Endodermal cell (in vitro differentiated cells): ENCODE results near the gene ZBTB16. TPM values are rescaled to one million over a fixed set of nuclear protein-coding genes. Genes with fewer than 3 reads are reported as not detected.

Source experiments
- DNase-seq: peaks from one replicate; pipeline ENCODE4 v3.0.0-alpha.2; 2017
- H3K27ac ChIP-seq: 2 replicates; pipeline ENCODE4 v1.5.1; 2013; ENCODE audit warnings: mild to moderate bottlenecking, low read depth, low read length, moderate library complexity
- H3K27me3 ChIP-seq: 2 replicates; pipeline ENCODE4 v1.6.1; 2013; ENCODE audit warnings: mild to moderate bottlenecking, low read length, moderate library complexity; ENCODE audit not compliant: insufficient read depth, control insufficient read depth, poor library complexity, severe bottlenecking
- H3K36me3 ChIP-seq: 2 replicates; pipeline ENCODE4 v1.7.0; 2013; ENCODE audit warnings: mild to moderate bottlenecking, low read length, moderate library complexity; ENCODE audit not compliant: control insufficient read depth, insufficient read depth
- H3K4me1 ChIP-seq: one replicate; pipeline ENCODE4 v1.7.0; 2013; ENCODE audit warnings: low read length; ENCODE audit not compliant: control insufficient read depth, insufficient read depth
- H3K4me3 ChIP-seq: 2 replicates; pipeline ENCODE4 v1.5.1; 2013; ENCODE audit warnings: mild to moderate bottlenecking, low read length, moderate library complexity
- H3K9ac ChIP-seq: 2 replicates; pipeline ENCODE4 v1.6.1; 2013; ENCODE audit warnings: mild to moderate bottlenecking, low read length, moderate library complexity; ENCODE audit not compliant: poor library complexity, severe bottlenecking; ENCODE audit errors: extremely low read depth
- H3K9me3 ChIP-seq: 2 replicates; pipeline ENCODE4 v1.6.1; 2013; ENCODE audit warnings: mild to moderate bottlenecking, low read length, moderate library complexity; ENCODE audit not compliant: control insufficient read depth
- H3K27ac Mint-ChIP-seq: 2 replicates; pipeline ENCODE4 v1.8.0; 2020; ENCODE audit warnings: mixed read lengths
- H3K27me3 Mint-ChIP-seq: 2 replicates; pipeline ENCODE4 v1.8.0; 2021; ENCODE audit warnings: mild to moderate bottlenecking, mixed read lengths; ENCODE audit not compliant: insufficient read depth
- H3K36me3 Mint-ChIP-seq: 2 replicates; pipeline ENCODE4 v1.8.0; 2020; ENCODE audit warnings: low read depth, mixed read lengths
- H3K4me1 Mint-ChIP-seq: 2 replicates; pipeline ENCODE4 v1.8.0; 2020; ENCODE audit warnings: mixed read lengths
- H3K4me3 Mint-ChIP-seq: 2 replicates; pipeline ENCODE4 v1.8.0; 2020; ENCODE audit warnings: mild to moderate bottlenecking, moderate library complexity, mixed read lengths
- H3K9me3 Mint-ChIP-seq: 2 replicates; pipeline ENCODE4 v1.8.0; 2020; ENCODE audit warnings: mild to moderate bottlenecking, mixed read lengths
- WGBS, 2 experiments: methylation state at CpG; one replicate each; pipeline versions ENCODE4 v1.1.5 to v1.1.7; 2013; ENCODE audit warnings: missing lambda C conversion rate in 2 of 2, mixed read lengths in 1 of 2; ENCODE audit not compliant: insufficient coverage in 1 of 2, insufficient read length in 1 of 2; 5-methylcytosine and 5-hydroxymethylcytosine counted together
- total RNA-seq, 2 donors: library from RNA; stranded (reverse); fragmentation: NEBNext Ultra II Directional in 1 of 2; extraction: Animal tissue kit (Norgen Biotek cat#: 25700) in 1 of 2; gene quantifications; 2 replicates in 1 of 2; 3 replicates in 1 of 2; pipeline ENCODE4 v1.2.1, GENCODE V29; 2021
- TF ChIP-seq, protein P1 (sequence below): fragments of 200-600 bp; sonication (generic); conservative IDR thresholded peaks from 2 replicates; pipeline ENCODE4 v1.5.0; 2021; ENCODE audit warnings: antibody characterized with exemption, mild to moderate bottlenecking

Gene ZBTB16
- total RNA-seq, 2 donors from 2014 or later: 4.1 to 5.8 TPM

GRCh38 chr11:114160894-114161293 is 101.4 kb downstream of the ZBTB16 start:
- peaks cover 13% of the 10 kb centered on the region for H3K4me1 Mint-ChIP-seq
- H3K4me3 ChIP-seq: no peak overlapping the region
- no peaks in the 10 kb centered on the region for H3K36me3 Mint-ChIP-seq

GRCh38 chr11:114161486-114162250 is 102.2 kb downstream of the ZBTB16 start:
- TF ChIP-seq, protein P1, sequence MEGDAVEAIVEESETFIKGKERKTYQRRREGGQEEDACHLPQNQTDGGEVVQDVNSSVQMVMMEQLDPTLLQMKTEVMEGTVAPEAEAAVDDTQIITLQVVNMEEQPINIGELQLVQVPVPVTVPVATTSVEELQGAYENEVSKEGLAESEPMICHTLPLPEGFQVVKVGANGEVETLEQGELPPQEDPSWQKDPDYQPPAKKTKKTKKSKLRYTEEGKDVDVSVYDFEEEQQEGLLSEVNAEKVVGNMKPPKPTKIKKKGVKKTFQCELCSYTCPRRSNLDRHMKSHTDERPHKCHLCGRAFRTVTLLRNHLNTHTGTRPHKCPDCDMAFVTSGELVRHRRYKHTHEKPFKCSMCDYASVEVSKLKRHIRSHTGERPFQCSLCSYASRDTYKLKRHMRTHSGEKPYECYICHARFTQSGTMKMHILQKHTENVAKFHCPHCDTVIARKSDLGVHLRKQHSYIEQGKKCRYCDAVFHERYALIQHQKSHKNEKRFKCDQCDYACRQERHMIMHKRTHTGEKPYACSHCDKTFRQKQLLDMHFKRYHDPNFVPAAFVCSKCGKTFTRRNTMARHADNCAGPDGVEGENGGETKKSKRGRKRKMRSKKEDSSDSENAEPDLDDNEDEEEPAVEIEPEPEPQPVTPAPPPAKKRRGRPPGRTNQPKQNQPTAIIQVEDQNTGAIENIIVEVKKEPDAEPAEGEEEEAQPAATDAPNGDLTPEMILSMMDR: no peak
- Histone ChIP-seq H3K4me1 (no peaks in the 10 kb centered on the region), H3K27ac (no peak overlapping the region), H3K36me3 (no peaks in the 10 kb centered on the region), H3K9me3 (no peaks in the 10 kb centered on the region), H3K9ac (no peak overlapping the region), H3K27me3 (no peaks in the 10 kb centered on the region), H3K4me3 (no peak overlapping the region)
- H3K4me3 Mint-ChIP-seq: no peak overlapping the region
- peaks cover 13% of the 10 kb centered on the region for H3K4me1 Mint-ChIP-seq
- no peaks in the 10 kb centered on the region for H3K36me3 Mint-ChIP-seq
- H3K9me3 Mint-ChIP-seq: no peaks in the 10 kb centered on the region
- 95 to 97% methylated on average over 5 to 9 of the region's 9 CpGs for WGBS, 2 experiments
- no peak overlapping the region for H3K27ac Mint-ChIP-seq
- no peak for DNase-seq
- H3K27me3 Mint-ChIP-seq: peaks cover 14% of the 10 kb centered on the region

More at GRCh38 chr11:114160894-114161293, 101.4 kb downstream of the ZBTB16 start:
- Histone ChIP-seq H3K9me3 (no peaks in the 10 kb centered on the region), H3K9ac (no peak overlapping the region), H3K27ac (no peak overlapping the region), H3K27me3 (no peaks in the 10 kb centered on the region), H3K4me1 (no peaks in the 10 kb centered on the region), H3K36me3 (no peaks in the 10 kb centered on the region)
- Mint-ChIP-seq H3K27me3 (peaks cover 14% of the 10 kb centered on the region), H3K4me3 (no peak overlapping the region), H3K27ac (no peak overlapping the region), H3K9me3 (no peaks in the 10 kb centered on the region)
- no peak for DNase-seq
- TF ChIP-seq, protein P1: no peak
- 92 to 100% methylated on average over 6 of the region's 6 CpGs for WGBS, 2 experiments

GRCh38 chr11:114162719-114163123 is 103.2 kb downstream of the ZBTB16 start:
- no peak overlapping the region for H3K4me3 Mint-ChIP-seq
- no peak for DNase-seq
- H3K36me3 ChIP-seq: no peaks in the 10 kb centered on the region
- H3K4me1 Mint-ChIP-seq: peaks cover 13% of the 10 kb centered on the region
- H3K27me3 Mint-ChIP-seq: peaks cover 10% of the 10 kb centered on the region
- no peaks in the 10 kb centered on the region for H3K36me3 Mint-ChIP-seq
- H3K4me3 ChIP-seq: no peak overlapping the region
- no peaks in the 10 kb centered on the region for H3K27me3 ChIP-seq
- H3K4me1 ChIP-seq: no peaks in the 10 kb centered on the region
- no peaks in the 10 kb centered on the region for H3K9me3 ChIP-seq
- TF ChIP-seq, protein P1: no peak
- 91 to 92% methylated on average over 4 to 10 of the region's 12 CpGs for WGBS, 2 experiments
- no peaks in the 10 kb centered on the region for H3K9me3 Mint-ChIP-seq
- no peak overlapping the region for H3K9ac ChIP-seq
- H3K27ac Mint-ChIP-seq: no peak overlapping the region
- H3K27ac ChIP-seq: no peak overlapping the region
